ENCODE results near the gene TMEM91.

DNA sequence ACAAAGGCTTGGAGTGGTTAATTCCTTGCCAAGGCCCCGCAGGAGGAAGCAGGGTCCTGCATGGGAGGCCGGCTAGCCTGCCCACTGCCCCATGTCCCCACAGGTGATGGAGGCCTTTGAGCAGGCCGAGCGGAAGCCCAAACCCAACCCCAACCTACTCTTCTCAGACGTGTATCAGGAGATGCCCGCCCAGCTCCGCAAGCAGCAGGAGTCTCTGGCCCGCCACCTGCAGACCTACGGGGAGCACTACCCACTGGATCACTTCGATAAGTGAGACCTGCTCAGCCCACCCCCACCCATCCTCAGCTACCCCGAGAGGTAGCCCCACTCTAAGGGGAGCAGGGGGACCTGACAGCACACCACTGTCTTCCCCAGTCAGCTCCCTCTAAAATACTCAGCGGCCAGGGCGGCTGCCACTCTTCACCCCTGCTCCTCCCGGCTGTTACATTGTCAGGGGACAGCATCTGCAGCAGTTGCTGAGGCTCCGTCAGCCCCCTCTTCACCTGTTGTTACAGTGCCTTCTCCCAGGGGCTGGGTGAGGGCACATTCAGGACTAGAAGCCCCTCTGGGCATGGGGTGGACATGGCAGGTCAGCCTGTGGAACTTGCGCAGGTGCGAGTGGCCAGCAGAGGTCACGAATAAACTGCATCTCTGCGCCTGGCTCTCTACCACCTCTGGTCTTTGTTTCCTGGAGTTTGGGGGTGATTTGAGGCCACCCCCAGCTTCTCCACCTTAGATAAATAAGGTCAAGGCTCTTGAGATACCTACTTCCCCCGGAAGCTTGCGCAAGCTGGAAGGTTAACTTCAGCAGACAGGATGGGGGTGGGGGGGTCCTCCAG lies 48.2 kb downstream of the TMEM91 start:
- TF ChIP-seq ATF2 (CRISPR knock-in tag; IDR thresholded peaks at IDR 0.05; ENCODE audit: borderline replicate concordance, low read depth), result no peak
- TF ChIP-seq ATF6 (CRISPR knock-in tag; IDR thresholded peaks at IDR 0.05), result no peak
- TF ChIP-seq CTCF (IDR thresholded peaks at IDR 0.05), result no peak
- TF ChIP-seq ESRRA (CRISPR knock-in tag; IDR thresholded peaks at IDR 0.05; ENCODE audit: borderline replicate concordance), result no peak
- no peak for TF ChIP-seq MLX (CRISPR knock-in tag; IDR thresholded peaks at IDR 0.05)
- TF ChIP-seq, protein P1, sequence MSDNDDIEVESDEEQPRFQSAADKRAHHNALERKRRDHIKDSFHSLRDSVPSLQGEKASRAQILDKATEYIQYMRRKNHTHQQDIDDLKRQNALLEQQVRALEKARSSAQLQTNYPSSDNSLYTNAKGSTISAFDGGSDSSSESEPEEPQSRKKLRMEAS (CRISPR knock-in tag; IDR thresholded peaks at IDR 0.05), result no peak
- TF ChIP-seq FOXJ3 (CRISPR knock-in tag; IDR thresholded peaks at IDR 0.05; ENCODE audit: borderline replicate concordance), result no peak
- TF ChIP-seq, protein P2, sequence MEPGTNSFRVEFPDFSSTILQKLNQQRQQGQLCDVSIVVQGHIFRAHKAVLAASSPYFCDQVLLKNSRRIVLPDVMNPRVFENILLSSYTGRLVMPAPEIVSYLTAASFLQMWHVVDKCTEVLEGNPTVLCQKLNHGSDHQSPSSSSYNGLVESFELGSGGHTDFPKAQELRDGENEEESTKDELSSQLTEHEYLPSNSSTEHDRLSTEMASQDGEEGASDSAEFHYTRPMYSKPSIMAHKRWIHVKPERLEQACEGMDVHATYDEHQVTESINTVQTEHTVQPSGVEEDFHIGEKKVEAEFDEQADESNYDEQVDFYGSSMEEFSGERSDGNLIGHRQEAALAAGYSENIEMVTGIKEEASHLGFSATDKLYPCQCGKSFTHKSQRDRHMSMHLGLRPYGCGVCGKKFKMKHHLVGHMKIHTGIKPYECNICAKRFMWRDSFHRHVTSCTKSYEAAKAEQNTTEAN (CRISPR knock-in tag; IDR thresholded peaks at IDR 0.05), result no peak
- TF ChIP-seq JUN (CRISPR knock-in tag; IDR thresholded peaks at IDR 0.05), result no peak
- TF ChIP-seq, protein P3, sequence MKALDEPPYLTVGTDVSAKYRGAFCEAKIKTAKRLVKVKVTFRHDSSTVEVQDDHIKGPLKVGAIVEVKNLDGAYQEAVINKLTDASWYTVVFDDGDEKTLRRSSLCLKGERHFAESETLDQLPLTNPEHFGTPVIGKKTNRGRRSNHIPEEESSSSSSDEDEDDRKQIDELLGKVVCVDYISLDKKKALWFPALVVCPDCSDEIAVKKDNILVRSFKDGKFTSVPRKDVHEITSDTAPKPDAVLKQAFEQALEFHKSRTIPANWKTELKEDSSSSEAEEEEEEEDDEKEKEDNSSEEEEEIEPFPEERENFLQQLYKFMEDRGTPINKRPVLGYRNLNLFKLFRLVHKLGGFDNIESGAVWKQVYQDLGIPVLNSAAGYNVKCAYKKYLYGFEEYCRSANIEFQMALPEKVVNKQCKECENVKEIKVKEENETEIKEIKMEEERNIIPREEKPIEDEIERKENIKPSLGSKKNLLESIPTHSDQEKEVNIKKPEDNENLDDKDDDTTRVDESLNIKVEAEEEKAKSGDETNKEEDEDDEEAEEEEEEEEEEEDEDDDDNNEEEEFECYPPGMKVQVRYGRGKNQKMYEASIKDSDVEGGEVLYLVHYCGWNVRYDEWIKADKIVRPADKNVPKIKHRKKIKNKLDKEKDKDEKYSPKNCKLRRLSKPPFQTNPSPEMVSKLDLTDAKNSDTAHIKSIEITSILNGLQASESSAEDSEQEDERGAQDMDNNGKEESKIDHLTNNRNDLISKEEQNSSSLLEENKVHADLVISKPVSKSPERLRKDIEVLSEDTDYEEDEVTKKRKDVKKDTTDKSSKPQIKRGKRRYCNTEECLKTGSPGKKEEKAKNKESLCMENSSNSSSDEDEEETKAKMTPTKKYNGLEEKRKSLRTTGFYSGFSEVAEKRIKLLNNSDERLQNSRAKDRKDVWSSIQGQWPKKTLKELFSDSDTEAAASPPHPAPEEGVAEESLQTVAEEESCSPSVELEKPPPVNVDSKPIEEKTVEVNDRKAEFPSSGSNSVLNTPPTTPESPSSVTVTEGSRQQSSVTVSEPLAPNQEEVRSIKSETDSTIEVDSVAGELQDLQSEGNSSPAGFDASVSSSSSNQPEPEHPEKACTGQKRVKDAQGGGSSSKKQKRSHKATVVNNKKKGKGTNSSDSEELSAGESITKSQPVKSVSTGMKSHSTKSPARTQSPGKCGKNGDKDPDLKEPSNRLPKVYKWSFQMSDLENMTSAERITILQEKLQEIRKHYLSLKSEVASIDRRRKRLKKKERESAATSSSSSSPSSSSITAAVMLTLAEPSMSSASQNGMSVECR (CRISPR knock-in tag; IDR thresholded peaks at IDR 0.05; ENCODE audit: borderline replicate concordance), result no peak
- no peak for TF ChIP-seq TEAD4 (CRISPR knock-in tag; IDR thresholded peaks at IDR 0.05)
- no peak for TF ChIP-seq IRF2 (CRISPR knock-in tag; IDR thresholded peaks at IDR 0.05; ENCODE audit: borderline replicate concordance, low read depth)
- TF ChIP-seq TCF7 (CRISPR knock-in tag; IDR thresholded peaks at IDR 0.05; ENCODE audit: low read depth), result no peak

Data from WTC11 (cell line).